ENCODE results near the gene PCDHA4.

DNA sequence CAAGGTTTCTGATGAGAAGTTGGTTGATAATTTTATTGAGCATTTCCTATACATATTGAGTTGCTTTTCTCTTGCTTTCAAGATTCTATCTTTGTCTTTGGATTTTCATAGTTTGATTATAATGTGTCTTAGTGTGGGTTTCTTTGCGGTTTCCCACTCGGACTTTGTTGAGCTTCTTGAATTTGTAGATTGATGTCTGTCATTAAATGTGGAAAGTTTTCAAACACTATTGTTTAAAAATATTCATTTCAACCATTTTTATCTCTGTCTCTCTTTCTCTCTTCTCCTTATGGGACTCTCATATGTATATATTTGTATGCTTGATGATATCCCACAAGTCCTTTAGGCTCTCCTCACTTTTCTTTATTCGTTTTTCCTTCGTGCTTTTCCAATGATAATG, 39.4 kb upstream of the PCDHA4 start:
- no peak for TF ChIP-seq EZH2phosphoT487 (IDR thresholded peaks at IDR 0.05; ENCODE audit: insufficient read depth, low read depth)
- no peak for TF ChIP-seq EZH2 (IDR thresholded peaks at IDR 0.05; ENCODE audit: insufficient read depth, poor library complexity, severe bottlenecking)
